WTC11 (cell line): ENCODE data around the gene FXN.

Experiments
- ETV6 ChIP-seq: sonication (generic); formaldehyde crosslinking; IDR thresholded peaks from 2 replicates; pipeline ENCODE4 v1.8.1; 2022; ENCODE audit warnings: mild to moderate bottlenecking, missing genetic modification reagents
- IRF2 ChIP-seq: sonication (generic); formaldehyde crosslinking; IDR thresholded peaks from 2 replicates; pipeline ENCODE4 v1.8.0; 2022; ENCODE audit warnings: low read depth, missing genetic modification reagents, borderline replicate concordance
- JUN ChIP-seq: sonication (generic); formaldehyde crosslinking; IDR thresholded peaks from 2 replicates; pipeline ENCODE4 v1.8.0; 2023; ENCODE audit warnings: mild to moderate bottlenecking, missing genetic modification reagents
- NFE2L1 ChIP-seq: sonication (generic); formaldehyde crosslinking; IDR thresholded peaks from 2 replicates; pipeline ENCODE4 v1.8.1; 2023; ENCODE audit warnings: missing genetic modification reagents
- NR3C1 ChIP-seq: sonication (generic); formaldehyde crosslinking; conservative IDR thresholded peaks from 2 replicates; pipeline ENCODE4 v1.8.1; 2023; ENCODE audit warnings: low read depth, mild to moderate bottlenecking, missing genetic modification reagents
- PRRX2 ChIP-seq: fragments of 250-450 bp; sonication (Bioruptor Pico); IDR thresholded peaks from 2 replicates; pipeline ENCODE4 v1.8.0; 2021; ENCODE audit warnings: mild to moderate bottlenecking
- TEAD1 ChIP-seq: sonication (generic); formaldehyde crosslinking; IDR thresholded peaks from 2 replicates; pipeline ENCODE4 v1.8.0; 2022; ENCODE audit warnings: mild to moderate bottlenecking, missing genetic modification reagents
- TF ChIP-seq, protein P1 (sequence below): fragments of 200-600 bp; IDR thresholded peaks from 2 replicates; pipeline ENCODE4 v1.8.0; 2022; ENCODE audit warnings: antibody characterized with exemption
- TF ChIP-seq, protein P2 (sequence below): sonication (generic); formaldehyde crosslinking; IDR thresholded peaks from 2 replicates; pipeline ENCODE4 v1.8.0; 2022; ENCODE audit warnings: mild to moderate bottlenecking, missing genetic modification reagents
- TF ChIP-seq, protein P3 (sequence below): sonication (generic); formaldehyde crosslinking; IDR thresholded peaks from 2 replicates; pipeline ENCODE4 v1.8.1; 2023; ENCODE audit warnings: mild to moderate bottlenecking, missing genetic modification reagents, moderate library complexity
- TF ChIP-seq, protein P4 (sequence below): sonication (generic); formaldehyde crosslinking; IDR thresholded peaks from 2 replicates; pipeline ENCODE4 v1.8.1; 2022; ENCODE audit warnings: mild to moderate bottlenecking, missing genetic modification reagents, moderate library complexity, borderline replicate concordance
- TF ChIP-seq, protein P5 (sequence below): sonication (generic); formaldehyde crosslinking; IDR thresholded peaks from 2 replicates; pipeline ENCODE4 v1.8.1; 2022; ENCODE audit warnings: mild to moderate bottlenecking, moderate library complexity, missing genetic modification reagents
- TF ChIP-seq, protein P6 (sequence below): sonication (generic); formaldehyde crosslinking; IDR thresholded peaks from 2 replicates; pipeline ENCODE4 v1.8.1; 2023; ENCODE audit warnings: mild to moderate bottlenecking, missing genetic modification reagents, borderline replicate concordance

DNA sequence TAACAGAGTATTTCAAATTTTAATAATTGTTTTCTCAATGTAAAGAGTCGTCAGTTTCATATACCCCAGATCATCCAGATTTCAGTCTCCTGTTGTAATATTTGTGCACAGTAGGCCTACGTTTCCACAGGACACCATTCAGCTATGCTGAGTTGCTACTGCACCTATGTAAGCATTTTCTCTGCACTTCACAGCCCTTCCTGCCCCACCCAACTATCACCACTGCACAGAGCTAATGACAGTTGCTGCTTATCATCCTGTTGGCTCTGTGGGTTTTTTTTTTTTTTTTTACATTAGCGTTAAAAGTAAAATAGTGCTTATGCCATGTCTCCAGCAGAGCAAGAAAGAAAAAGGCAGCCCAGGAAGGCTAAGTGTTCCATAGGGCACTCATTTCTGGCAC is 15.7 kb upstream of the FXN start:
- TF ChIP-seq, protein P1, sequence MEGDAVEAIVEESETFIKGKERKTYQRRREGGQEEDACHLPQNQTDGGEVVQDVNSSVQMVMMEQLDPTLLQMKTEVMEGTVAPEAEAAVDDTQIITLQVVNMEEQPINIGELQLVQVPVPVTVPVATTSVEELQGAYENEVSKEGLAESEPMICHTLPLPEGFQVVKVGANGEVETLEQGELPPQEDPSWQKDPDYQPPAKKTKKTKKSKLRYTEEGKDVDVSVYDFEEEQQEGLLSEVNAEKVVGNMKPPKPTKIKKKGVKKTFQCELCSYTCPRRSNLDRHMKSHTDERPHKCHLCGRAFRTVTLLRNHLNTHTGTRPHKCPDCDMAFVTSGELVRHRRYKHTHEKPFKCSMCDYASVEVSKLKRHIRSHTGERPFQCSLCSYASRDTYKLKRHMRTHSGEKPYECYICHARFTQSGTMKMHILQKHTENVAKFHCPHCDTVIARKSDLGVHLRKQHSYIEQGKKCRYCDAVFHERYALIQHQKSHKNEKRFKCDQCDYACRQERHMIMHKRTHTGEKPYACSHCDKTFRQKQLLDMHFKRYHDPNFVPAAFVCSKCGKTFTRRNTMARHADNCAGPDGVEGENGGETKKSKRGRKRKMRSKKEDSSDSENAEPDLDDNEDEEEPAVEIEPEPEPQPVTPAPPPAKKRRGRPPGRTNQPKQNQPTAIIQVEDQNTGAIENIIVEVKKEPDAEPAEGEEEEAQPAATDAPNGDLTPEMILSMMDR, result no peak
- TF ChIP-seq NFE2L1 (CRISPR knock-in tag), result no peak
- no peak for TF ChIP-seq TEAD1
- no peak for TF ChIP-seq JUN (CRISPR knock-in tag)
- TF ChIP-seq ETV6 (CRISPR knock-in tag), result no peak
- TF ChIP-seq NR3C1 (CRISPR knock-in tag), result no peak
- TF ChIP-seq PRRX2 (CRISPR knock-in tag), result no peak
- TF ChIP-seq, protein P2, sequence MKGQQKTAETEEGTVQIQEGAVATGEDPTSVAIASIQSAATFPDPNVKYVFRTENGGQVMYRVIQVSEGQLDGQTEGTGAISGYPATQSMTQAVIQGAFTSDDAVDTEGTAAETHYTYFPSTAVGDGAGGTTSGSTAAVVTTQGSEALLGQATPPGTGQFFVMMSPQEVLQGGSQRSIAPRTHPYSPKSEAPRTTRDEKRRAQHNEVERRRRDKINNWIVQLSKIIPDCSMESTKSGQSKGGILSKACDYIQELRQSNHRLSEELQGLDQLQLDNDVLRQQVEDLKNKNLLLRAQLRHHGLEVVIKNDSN, result no peak
- TF ChIP-seq IRF2 (CRISPR knock-in tag), result no peak
- TF ChIP-seq, protein P3, sequence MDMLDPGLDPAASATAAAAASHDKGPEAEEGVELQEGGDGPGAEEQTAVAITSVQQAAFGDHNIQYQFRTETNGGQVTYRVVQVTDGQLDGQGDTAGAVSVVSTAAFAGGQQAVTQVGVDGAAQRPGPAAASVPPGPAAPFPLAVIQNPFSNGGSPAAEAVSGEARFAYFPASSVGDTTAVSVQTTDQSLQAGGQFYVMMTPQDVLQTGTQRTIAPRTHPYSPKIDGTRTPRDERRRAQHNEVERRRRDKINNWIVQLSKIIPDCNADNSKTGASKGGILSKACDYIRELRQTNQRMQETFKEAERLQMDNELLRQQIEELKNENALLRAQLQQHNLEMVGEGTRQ, result no peak
- TF ChIP-seq, protein P4, sequence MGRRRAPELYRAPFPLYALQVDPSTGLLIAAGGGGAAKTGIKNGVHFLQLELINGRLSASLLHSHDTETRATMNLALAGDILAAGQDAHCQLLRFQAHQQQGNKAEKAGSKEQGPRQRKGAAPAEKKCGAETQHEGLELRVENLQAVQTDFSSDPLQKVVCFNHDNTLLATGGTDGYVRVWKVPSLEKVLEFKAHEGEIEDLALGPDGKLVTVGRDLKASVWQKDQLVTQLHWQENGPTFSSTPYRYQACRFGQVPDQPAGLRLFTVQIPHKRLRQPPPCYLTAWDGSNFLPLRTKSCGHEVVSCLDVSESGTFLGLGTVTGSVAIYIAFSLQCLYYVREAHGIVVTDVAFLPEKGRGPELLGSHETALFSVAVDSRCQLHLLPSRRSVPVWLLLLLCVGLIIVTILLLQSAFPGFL (CRISPR knock-in tag), result no peak
- TF ChIP-seq, protein P5, sequence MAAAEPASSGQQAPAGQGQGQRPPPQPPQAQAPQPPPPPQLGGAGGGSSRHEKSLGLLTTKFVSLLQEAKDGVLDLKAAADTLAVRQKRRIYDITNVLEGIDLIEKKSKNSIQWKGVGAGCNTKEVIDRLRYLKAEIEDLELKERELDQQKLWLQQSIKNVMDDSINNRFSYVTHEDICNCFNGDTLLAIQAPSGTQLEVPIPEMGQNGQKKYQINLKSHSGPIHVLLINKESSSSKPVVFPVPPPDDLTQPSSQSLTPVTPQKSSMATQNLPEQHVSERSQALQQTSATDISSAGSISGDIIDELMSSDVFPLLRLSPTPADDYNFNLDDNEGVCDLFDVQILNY, result no peak
- TF ChIP-seq, protein P6, sequence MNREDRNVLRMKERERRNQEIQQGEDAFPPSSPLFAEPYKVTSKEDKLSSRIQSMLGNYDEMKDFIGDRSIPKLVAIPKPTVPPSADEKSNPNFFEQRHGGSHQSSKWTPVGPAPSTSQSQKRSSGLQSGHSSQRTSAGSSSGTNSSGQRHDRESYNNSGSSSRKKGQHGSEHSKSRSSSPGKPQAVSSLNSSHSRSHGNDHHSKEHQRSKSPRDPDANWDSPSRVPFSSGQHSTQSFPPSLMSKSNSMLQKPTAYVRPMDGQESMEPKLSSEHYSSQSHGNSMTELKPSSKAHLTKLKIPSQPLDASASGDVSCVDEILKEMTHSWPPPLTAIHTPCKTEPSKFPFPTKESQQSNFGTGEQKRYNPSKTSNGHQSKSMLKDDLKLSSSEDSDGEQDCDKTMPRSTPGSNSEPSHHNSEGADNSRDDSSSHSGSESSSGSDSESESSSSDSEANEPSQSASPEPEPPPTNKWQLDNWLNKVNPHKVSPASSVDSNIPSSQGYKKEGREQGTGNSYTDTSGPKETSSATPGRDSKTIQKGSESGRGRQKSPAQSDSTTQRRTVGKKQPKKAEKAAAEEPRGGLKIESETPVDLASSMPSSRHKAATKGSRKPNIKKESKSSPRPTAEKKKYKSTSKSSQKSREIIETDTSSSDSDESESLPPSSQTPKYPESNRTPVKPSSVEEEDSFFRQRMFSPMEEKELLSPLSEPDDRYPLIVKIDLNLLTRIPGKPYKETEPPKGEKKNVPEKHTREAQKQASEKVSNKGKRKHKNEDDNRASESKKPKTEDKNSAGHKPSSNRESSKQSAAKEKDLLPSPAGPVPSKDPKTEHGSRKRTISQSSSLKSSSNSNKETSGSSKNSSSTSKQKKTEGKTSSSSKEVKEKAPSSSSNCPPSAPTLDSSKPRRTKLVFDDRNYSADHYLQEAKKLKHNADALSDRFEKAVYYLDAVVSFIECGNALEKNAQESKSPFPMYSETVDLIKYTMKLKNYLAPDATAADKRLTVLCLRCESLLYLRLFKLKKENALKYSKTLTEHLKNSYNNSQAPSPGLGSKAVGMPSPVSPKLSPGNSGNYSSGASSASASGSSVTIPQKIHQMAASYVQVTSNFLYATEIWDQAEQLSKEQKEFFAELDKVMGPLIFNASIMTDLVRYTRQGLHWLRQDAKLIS (CRISPR knock-in tag), result no peak
